ENCODE measurements around the gene ENTR1.
"Not testable (repeated sequence)": the region's sequence is repeated elsewhere in the genome, so short reads cannot be mapped to it uniquely, and the experiment has no call there.

ENTR1 gene

GRCh38 chr9:136438548-136439480 lies 28.4 kb upstream of the ENTR1 start:
- DNase-seq (ENCODE audit: low read depth in 2 of 2): peak; percentile 3 to 29

GRCh38 chr9:136437839-136438547 lies 27.6 kb upstream of the ENTR1 start:
- no peak for DNase-seq (ENCODE audit: low read depth in 2 of 2)

GRCh38 chr9:136437430-136437829 lies 27.0 kb upstream of the ENTR1 start:
- no peak for DNase-seq (ENCODE audit: low read depth in 2 of 2)

GRCh38 chr9:136436055-136436634 lies 25.7 kb upstream of the ENTR1 start:
- DNase-seq (ENCODE audit: low read depth in 2 of 2): no peak

GRCh38 chr9:136434580-136435169 lies 24.3 kb upstream of the ENTR1 start:
- DNase-seq (ENCODE audit: low read depth in 2 of 2): no peak

GRCh38 chr9:136433849-136434579 lies 23.6 kb upstream of the ENTR1 start:
- no peak for DNase-seq (ENCODE audit: low read depth in 2 of 2)

GRCh38 chr9:136433043-136433715 lies 22.8 kb upstream of the ENTR1 start:
- DNase-seq (ENCODE audit: low read depth in 2 of 2): no peak

- no peak for DNase-seq (ENCODE audit: low read depth in 2 of 2)
These were observed 22.2 kb upstream of the ENTR1 start for GRCh38 chr9:136432591-136432990.

GRCh38 chr9:136431782-136432350 lies 21.5 kb upstream of the ENTR1 start:
- no peak for DNase-seq (ENCODE audit: low read depth in 2 of 2)

GRCh38 chr9:136430588-136431234 lies 20.3 kb upstream of the ENTR1 start:
- no peak for DNase-seq (ENCODE audit: low read depth in 2 of 2)

GRCh38 chr9:136429683-136430491 lies 19.5 kb upstream of the ENTR1 start:
- no peak for DNase-seq (ENCODE audit: low read depth in 2 of 2)

GRCh38 chr9:136429075-136429628 lies 18.7 kb upstream of the ENTR1 start:
- DNase-seq (ENCODE audit: low read depth in 2 of 2): no peak

GRCh38 chr9:136426787-136427186 lies 16.4 kb upstream of the ENTR1 start:
- DNase-seq (ENCODE audit: low read depth in 2 of 2): no peak

- not testable (repeated sequence) for DNase-seq (ENCODE audit: low read depth in 2 of 2)
These were observed 15.0 kb upstream of the ENTR1 start for GRCh38 chr9:136425367-136425766.

- DNase-seq (ENCODE audit: low read depth in 2 of 2): no peak
These were observed 14.4 kb upstream of the ENTR1 start for GRCh38 chr9:136424750-136425362.

GRCh38 chr9:136423432-136424146 lies 13.2 kb upstream of the ENTR1 start:
- no peak for DNase-seq (ENCODE audit: low read depth in 2 of 2)

- DNase-seq (ENCODE audit: low read depth in 2 of 2): no peak
These were observed 12.5 kb upstream of the ENTR1 start for GRCh38 chr9:136422876-136423275.

GRCh38 chr9:136421791-136422190 lies 11.4 kb upstream of the ENTR1 start:
- DNase-seq (ENCODE audit: low read depth in 2 of 2): no peak
